ENCODE measurements around the gene KCNIP3. TPM values are rescaled to one million over a fixed set of nuclear protein-coding genes. Genes with fewer than 3 reads are reported as not detected.

The KCNIP3 gene
- total RNA-seq, 4 donors from 2014 or later, result 5.2 to 20.4 (median 11.4) TPM

- TF ChIP-seq, protein P1, sequence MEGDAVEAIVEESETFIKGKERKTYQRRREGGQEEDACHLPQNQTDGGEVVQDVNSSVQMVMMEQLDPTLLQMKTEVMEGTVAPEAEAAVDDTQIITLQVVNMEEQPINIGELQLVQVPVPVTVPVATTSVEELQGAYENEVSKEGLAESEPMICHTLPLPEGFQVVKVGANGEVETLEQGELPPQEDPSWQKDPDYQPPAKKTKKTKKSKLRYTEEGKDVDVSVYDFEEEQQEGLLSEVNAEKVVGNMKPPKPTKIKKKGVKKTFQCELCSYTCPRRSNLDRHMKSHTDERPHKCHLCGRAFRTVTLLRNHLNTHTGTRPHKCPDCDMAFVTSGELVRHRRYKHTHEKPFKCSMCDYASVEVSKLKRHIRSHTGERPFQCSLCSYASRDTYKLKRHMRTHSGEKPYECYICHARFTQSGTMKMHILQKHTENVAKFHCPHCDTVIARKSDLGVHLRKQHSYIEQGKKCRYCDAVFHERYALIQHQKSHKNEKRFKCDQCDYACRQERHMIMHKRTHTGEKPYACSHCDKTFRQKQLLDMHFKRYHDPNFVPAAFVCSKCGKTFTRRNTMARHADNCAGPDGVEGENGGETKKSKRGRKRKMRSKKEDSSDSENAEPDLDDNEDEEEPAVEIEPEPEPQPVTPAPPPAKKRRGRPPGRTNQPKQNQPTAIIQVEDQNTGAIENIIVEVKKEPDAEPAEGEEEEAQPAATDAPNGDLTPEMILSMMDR (IDR thresholded peaks at IDR 0.05), result no peak
- TF ChIP-seq POLR2A (IDR thresholded peaks at IDR 0.05), result no peak
- WGBS, 2 donors, result 79 to 92% methylated on average over 13 of the region's 13 CpGs
- no peak for DNase-seq (ENCODE audit: low spot score in 2 of 2)
- intact Hi-C loops (cut with DNase I; ENCODE audit: low total_unique reads), result loop anchor here (10.0 kb wide), 1 partner anchor 84 kb away; no protein-coding TSS in a partner anchor
- H3K4me3 ChIP-seq (ENCODE audit: low read depth, poor library complexity, severe bottlenecking), result no peak overlapping the region
These were observed 21.5 kb downstream of the KCNIP3 start for GRCh38 chr2:95318431-95319220.

- DNase-seq (ENCODE audit: low spot score in 2 of 2), result no peak
- 55 to 74% methylated on average over 23 of the region's 23 CpGs for WGBS, 2 donors
- intact Hi-C loops (cut with DNase I; ENCODE audit: low total_unique reads), result loop anchor here (10.0 kb wide), 1 partner anchor 85 kb away; no protein-coding TSS in a partner anchor
- no peak overlapping the region for H3K4me3 ChIP-seq (ENCODE audit: low read depth, poor library complexity, severe bottlenecking)
- TF ChIP-seq, protein P1 (IDR thresholded peaks at IDR 0.05), result no peak
- TF ChIP-seq POLR2A (IDR thresholded peaks at IDR 0.05), result no peak
These were observed 22.6 kb downstream of the KCNIP3 start for GRCh38 chr2:95319481-95320343.

- WGBS, 2 donors, result 60 to 70% methylated on average over 8 to 11 of the region's 11 CpGs
- no peak for DNase-seq (ENCODE audit: low spot score in 2 of 2)
- intact Hi-C loops (cut with DNase I; ENCODE audit: low total_unique reads), result no loop called here
- no peak for TF ChIP-seq POLR2A (IDR thresholded peaks at IDR 0.05)
- TF ChIP-seq, protein P1 (IDR thresholded peaks at IDR 0.05), result no peak
- H3K4me3 ChIP-seq (ENCODE audit: low read depth, poor library complexity, severe bottlenecking), result no peak overlapping the region
These were observed 23.2 kb downstream of the KCNIP3 start for GRCh38 chr2:95320344-95320712.

DNA sequence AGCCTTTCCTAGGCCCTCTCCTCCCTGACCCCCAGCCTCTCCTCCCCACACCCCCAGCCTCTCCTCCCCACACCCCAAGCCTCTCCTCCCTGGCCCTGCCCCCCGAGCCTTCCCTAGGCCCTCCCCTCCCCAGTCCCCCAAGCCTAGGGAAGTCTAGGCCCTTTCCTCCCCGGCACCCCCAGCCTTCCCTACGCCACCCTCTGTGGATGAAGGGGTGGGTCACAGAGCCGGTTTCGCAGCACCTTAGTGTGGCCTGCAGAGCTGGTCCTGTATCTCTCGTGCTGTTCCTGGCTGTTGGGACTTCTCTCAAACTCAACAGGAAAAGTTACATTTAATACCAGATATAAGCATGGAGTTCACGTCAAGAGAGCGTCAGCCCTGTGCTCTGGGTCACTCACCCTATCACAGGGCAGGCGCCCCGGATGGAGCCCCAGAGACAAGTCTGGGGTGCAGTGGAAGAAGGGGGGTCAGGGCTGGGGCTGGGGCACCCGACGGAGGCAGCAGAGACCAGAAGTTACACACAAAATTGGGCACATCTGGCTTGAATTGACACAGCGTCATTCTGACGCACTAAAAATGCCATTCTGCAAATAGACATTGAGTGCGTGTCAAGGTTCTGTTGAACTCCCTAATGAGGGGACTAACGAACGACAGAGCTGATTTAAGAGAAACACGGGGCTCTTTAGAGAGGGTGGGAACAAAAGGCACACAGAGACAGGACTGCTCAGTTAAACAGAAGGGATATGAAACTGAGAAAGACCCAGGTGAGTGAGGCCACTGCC lies 24.0 kb downstream of the KCNIP3 start:
- no peak overlapping the region for H3K4me3 ChIP-seq (ENCODE audit: low read depth, poor library complexity, severe bottlenecking)
- no peak for DNase-seq (ENCODE audit: low spot score in 2 of 2)
- TF ChIP-seq, protein P1 (IDR thresholded peaks at IDR 0.05), result no peak
- no peak for TF ChIP-seq POLR2A (IDR thresholded peaks at IDR 0.05)
- intact Hi-C loops (cut with DNase I; ENCODE audit: low total_unique reads), result no loop called here
- 67 to 69% methylated on average over 17 to 18 of the region's 18 CpGs for WGBS, 2 donors

DNA sequence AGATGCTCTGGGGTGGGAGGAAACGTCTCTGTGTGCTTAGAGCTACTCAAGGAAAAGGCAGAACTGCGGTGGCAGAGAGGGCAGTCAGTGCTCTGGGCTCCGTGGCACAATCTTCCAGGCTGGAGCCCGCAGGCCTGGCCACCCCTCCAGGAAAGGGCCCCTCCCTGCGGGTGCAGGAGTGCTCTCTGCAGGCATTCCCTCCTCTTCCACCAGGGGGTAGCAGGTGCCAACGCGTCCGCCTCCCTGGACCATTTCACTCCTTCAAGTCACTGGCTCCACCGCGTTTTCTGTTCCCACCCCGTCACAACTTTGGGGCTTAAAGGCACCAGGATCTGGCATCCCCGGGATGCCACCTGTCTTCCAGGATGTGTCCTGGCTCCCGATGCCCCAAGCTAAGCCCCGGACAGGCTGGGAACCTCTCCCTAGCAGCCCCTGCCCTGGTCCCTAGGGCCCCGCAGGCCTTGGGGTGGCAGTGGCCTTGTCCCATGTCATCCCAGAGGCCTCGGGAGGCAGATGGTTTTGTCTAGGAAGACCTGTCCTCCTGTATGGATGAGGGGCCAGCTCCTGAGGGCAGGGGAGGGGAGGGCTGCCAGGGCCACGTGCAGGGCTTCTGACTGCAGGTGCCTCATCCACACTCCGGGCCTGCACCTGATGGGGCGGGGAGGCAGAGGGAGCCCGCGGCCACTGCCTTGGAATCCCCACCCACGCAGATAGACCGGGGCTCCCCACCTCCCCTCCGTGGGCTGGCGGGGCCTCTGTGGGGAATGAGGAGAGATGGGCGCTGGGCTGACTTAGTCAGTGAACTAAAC lies 26.4 kb downstream of the KCNIP3 start:
- H3K4me3 ChIP-seq (ENCODE audit: low read depth, poor library complexity, severe bottlenecking), result no peak overlapping the region
- DNase-seq (ENCODE audit: low spot score in 2 of 2), result no peak
- 61 to 65% methylated on average over 26 of the region's 26 CpGs for WGBS, 2 donors
- no peak for TF ChIP-seq POLR2A (IDR thresholded peaks at IDR 0.05)
- TF ChIP-seq, protein P1 (IDR thresholded peaks at IDR 0.05), result no peak
- intact Hi-C loops (cut with DNase I; ENCODE audit: low total_unique reads), result no loop called here

Measured in lower leg skin (tissue), 4 donors.